Activated naive CD4-positive, alpha-beta T cell treated with anti-CD3 and anti-CD28 coated beads for 36 hours (primary cell): ENCODE results near the gene VRK3. TPM values are rescaled to one million over a fixed set of nuclear protein-coding genes. Genes with fewer than 3 reads are reported as not detected.
A peak's percentile ranks its signal among the peaks of the same experiment; 100 is the strongest.
"Not testable (repeated sequence)": the region's sequence is repeated elsewhere in the genome, so short reads cannot be mapped to it uniquely, and the experiment has no call there.

Experiments
- CTCF ChIA-PET: fragments of 350-600 bp; sonication (Branson Sonifier 250); formaldehyde crosslinking; loops from one replicate; lab custom pipeline; 2021; ENCODE audit warnings: antibody characterized with exemption; lab: Charles Lee
- DNase-seq: peaks from one replicate; pipeline ENCODE4 v3.0.0-alpha.2; 2020
- H3K27ac Mint-ChIP-seq: one replicate; pipeline ENCODE4 v1.8.0; 2021; ENCODE audit warnings: mild to moderate bottlenecking, mixed read lengths
- H3K27me3 Mint-ChIP-seq: one replicate; pipeline ENCODE4 v1.8.0; 2021; ENCODE audit warnings: low read depth, mixed read lengths
- H3K36me3 Mint-ChIP-seq: one replicate; pipeline ENCODE4 v1.8.0; 2021; ENCODE audit warnings: low read depth, mixed read lengths
- H3K4me1 Mint-ChIP-seq: one replicate; pipeline ENCODE4 v1.8.0; 2021; ENCODE audit warnings: low read depth, mixed read lengths
- H3K4me3 Mint-ChIP-seq: one replicate; pipeline ENCODE4 v1.8.0; 2021; ENCODE audit warnings: mild to moderate bottlenecking, moderate library complexity, mixed read lengths
- H3K9me3 Mint-ChIP-seq: one replicate; pipeline ENCODE4 v1.8.0; 2021; ENCODE audit warnings: mixed read lengths
- intact Hi-C: fragments of 100-400 bp; cut with micrococcal nuclease; formaldehyde crosslinking; loops from one replicate; pipeline ENCODE4 v1.15.1; 2023
- total RNA-seq, 2 experiments: library from RNA; stranded (reverse); gene quantifications; one replicate each; pipeline ENCODE4 v1.2.3, GENCODE V29; 2021

VRK3 gene
- total RNA-seq, 2 experiments from 2014 or later, result 45.7 to 54.3 TPM

DNA sequence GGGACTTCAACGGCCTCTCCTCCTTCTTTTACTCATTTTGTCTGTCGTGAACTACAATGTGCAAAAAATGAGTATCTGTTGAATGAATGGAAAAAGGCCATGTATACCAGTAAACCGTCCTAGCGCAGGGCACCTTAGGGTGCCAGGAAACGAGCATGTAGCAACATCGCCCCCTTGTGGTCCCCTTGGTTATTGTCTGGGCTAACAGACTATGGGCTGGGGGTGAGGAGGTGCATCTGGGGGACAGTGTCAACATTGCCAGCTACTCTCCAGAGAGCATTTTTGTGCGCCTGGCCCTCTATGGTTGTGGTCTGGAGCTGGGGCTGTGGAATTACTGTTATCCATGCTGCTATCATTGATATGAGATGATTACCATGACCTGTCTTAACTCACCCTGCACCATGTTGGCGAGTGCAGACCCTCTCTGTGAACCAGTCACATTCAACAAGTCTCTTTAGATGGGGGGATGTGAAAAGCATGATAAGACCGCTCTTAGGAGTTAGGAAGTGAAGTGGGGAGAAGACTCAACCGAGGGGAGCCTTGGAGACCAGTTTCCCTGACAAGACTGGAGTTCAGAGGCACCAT is 41.4 kb downstream of the VRK3 start:
- intact Hi-C loops, result loop anchor here (1.0 to 10.0 kb wide), 3 partner anchors 46 to 267 kb away; partner anchors contain the start of gene PNKP
- no peaks in the 10 kb centered on the region for H3K9me3 Mint-ChIP-seq
- H3K27me3 Mint-ChIP-seq, result no peaks in the 10 kb centered on the region
- H3K4me1 Mint-ChIP-seq, result peaks cover 9% of the 10 kb centered on the region
- no peak overlapping the region for H3K4me3 Mint-ChIP-seq
- H3K36me3 Mint-ChIP-seq, result peaks cover 18% of the 10 kb centered on the region
- CTCF ChIA-PET, result interaction anchor here (0.6 to 4.0 kb wide), 7 partner anchors 9 to 164 kb away, joined by 3 to 39 read pairs (median 5); no protein-coding TSS in a partner anchor
- peak; percentile 90 for DNase-seq
- H3K27ac Mint-ChIP-seq, result no peak overlapping the region

DNA sequence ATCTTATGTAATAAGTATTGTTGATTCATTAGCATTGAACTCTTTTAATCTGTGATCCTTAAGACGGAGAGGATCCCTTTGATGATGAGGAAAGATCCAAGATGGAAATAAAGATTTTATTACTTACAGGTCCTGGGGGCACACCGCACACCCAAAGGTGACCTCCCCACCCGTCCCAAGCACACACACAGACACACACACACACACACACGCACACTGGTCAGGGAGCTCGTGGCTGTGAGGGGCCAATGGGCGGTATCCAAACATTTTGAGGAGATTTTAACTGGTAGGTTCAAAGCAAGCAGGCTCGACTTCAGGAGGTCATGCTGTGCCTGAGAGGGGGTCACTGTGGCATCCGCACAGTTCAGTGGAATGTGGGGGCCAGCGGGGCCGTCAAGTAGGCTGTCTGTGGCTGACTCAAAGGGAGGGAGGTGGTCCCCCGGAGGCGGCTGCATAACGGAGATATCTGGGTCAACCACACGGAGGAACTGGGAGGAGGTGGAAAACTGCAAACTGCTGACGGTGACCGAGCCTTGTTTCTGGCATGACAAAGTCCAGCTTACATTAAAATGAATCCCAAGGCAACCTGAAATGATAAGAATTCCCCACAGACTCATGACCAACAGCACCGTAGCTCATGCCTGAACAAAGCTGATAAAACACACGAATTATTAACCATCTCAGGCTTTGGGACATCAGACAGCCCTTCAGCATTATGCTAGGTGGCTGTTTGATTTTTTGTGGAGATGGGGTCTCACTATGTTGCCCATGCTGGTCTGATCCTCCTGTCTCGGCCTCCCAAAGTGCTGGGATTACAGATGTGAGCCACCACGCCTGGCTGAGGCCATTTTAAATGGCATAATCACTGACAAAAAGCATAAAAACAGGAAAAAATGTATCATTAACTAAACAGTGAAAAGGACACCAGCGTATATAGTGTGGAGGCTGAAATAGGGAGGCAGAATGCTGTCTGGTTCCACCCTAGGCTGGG is 43.3 kb downstream of the VRK3 start:
- no peak overlapping the region for H3K27ac Mint-ChIP-seq
- H3K4me1 Mint-ChIP-seq, result no peaks in the 10 kb centered on the region
- H3K36me3 Mint-ChIP-seq, result peaks cover 7% of the 10 kb centered on the region
- CTCF ChIA-PET, result interaction anchor here (0.7 to 4.0 kb wide), 3 partner anchors 43 to 301 kb away, joined by 3 to 39 read pairs (median 5); no protein-coding TSS in a partner anchor
- no peaks in the 10 kb centered on the region for H3K9me3 Mint-ChIP-seq
- intact Hi-C loops, result loop anchor here (2.0 to 10.0 kb wide), 2 partner anchors 117 to 265 kb away; partner anchors contain the start of gene PNKP
- no peak for DNase-seq
- no peaks in the 10 kb centered on the region for H3K27me3 Mint-ChIP-seq
- H3K4me3 Mint-ChIP-seq, result no peak overlapping the region

DNA sequence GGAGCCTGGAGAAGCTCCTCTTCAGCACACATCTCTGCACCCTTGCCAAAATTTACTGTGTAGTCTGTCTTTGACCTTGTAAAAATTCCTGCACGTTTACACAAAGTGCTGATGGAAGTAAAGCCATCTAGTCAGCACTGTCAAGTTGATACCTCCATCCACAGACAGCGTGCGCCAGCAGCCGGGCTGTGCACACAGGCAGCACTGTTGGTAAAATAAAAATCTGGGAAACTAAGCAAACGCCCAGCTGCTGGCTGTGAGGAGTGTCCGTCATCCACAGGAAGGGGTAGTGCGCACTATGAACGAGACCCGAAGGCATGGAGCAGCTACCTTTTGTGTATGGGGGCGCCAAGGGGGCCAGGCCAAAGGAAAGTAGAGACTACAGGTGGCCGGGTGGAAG is 46.8 kb downstream of the VRK3 start:
- intact Hi-C loops, result no loop called here
- Mint-ChIP-seq H3K9me3 (no peaks in the 10 kb centered on the region), H3K4me1 (no peaks in the 10 kb centered on the region), H3K27me3 (no peaks in the 10 kb centered on the region), H3K4me3 (no peak overlapping the region), H3K36me3 (no peaks in the 10 kb centered on the region), H3K27ac (no peak overlapping the region)
- DNase-seq, result no peak
- CTCF ChIA-PET, result interaction anchor here (0.6 to 2.5 kb wide), 2 partner anchors 23 to 40 kb away, joined by 3 to 18 read pairs; no protein-coding TSS in a partner anchor

DNA sequence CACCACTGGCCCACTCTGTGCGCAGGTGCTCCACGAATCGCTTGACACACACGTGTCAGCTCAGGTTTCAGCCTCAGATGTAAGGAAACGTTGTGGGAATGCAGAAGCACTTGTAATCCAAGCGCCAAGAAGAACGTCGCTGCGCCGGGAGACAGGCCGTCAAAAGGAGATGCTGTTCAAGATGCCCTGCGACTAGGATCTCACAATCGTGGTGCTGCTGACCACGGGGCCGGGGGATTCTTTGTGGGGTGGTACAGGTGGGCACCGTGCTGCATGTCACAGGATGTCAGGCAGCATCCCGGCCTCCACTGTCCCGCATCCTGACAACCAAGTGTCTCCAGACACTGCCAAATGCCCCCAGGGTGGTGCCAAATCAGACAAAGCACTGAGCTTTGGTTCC is 47.3 kb downstream of the VRK3 start:
- intact Hi-C loops, result no loop called here
- DNase-seq, result no peak
- Mint-ChIP-seq H3K9me3 (no peaks in the 10 kb centered on the region), H3K27ac (no peak overlapping the region), H3K36me3 (no peaks in the 10 kb centered on the region), H3K4me3 (no peak overlapping the region), H3K4me1 (no peaks in the 10 kb centered on the region), H3K27me3 (no peaks in the 10 kb centered on the region)
- CTCF ChIA-PET, result interaction anchor here (1.1 to 2.5 kb wide), 2 partner anchors 40 kb away, joined by 4 to 18 read pairs; no protein-coding TSS in a partner anchor

DNA sequence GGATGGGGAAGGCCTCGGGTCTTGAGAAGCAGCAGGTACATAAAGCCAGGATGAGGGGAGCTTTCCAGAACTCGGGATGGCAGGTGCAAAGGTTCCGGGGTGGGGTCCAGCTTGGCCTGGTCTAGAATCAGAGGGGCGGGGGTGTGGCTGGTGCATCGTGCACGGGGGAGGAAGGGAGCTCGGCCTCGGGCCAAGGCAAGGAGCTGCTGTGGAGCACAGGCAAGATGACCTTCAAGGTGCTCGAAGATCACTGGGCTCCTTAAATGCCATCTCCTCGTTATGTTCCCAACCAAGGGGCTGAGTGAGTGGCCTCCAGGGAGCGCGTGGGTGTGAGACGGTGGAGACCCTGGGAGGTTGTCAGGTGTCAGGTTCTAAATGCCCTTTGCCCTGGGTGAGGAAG is 48.1 kb downstream of the VRK3 start:
- Mint-ChIP-seq H3K9me3 (no peaks in the 10 kb centered on the region), H3K27me3 (no peaks in the 10 kb centered on the region), H3K27ac (no peak overlapping the region), H3K4me3 (no peak overlapping the region), H3K36me3 (no peaks in the 10 kb centered on the region), H3K4me1 (no peaks in the 10 kb centered on the region)
- CTCF ChIA-PET, result interaction anchor here (1.1 kb wide), 1 partner anchor 39 kb away, joined by 4 read pairs; no protein-coding TSS in a partner anchor
- no peak for DNase-seq
- intact Hi-C loops, result no loop called here

DNA sequence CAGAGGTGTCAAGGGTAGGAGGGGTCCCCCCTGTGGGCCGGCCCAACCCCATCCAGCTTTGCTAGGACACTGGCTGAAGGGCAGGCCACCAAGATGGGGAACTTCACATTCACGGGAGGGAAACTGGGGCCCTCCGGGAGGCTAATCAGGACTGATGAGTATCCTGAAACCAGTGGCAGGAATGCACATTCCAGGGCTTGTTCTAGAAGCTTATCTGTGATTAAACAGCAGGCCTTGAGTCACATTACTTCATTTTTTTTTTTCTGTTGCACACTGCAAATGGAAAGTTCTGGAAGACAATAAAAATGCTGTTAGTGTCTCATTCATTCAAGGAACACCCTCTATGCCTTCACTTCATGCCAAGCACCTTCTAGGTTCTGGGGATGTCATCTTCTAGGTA is 48.7 kb downstream of the VRK3 start:
- CTCF ChIA-PET, result interaction anchor here (0.6 kb wide), 2 partner anchors 35 to 215 kb away, joined by 3 to 6 read pairs; no protein-coding TSS in a partner anchor
- intact Hi-C loops, result no loop called here
- Mint-ChIP-seq H3K4me1 (no peaks in the 10 kb centered on the region), H3K27ac (no peak overlapping the region), H3K9me3 (no peaks in the 10 kb centered on the region), H3K27me3 (no peaks in the 10 kb centered on the region), H3K4me3 (no peak overlapping the region), H3K36me3 (no peaks in the 10 kb centered on the region)
- no peak for DNase-seq

DNA sequence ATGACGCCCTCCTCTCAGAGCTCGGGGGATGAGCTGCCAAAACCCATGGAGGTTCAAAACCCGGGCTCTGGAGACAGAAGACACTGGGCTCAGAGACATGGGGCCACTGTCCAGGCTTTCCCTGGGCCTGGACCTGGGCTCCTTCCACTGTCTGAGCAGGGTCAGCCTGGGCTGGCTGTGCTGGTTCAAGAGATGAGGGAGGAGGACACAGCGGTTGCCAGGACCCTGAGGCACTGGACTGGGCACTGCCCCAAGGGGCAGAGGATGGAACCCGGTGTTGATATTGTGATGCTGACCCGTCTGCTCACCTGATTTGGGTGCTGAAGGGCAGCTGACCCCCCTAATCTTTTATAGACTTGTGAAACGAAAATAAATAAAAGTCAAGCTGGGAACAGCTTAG is 50.1 kb downstream of the VRK3 start:
- no peak overlapping the region for H3K27ac Mint-ChIP-seq
- peaks cover under 1% of the 10 kb centered on the region for H3K27me3 Mint-ChIP-seq
- H3K4me1 Mint-ChIP-seq, result no peaks in the 10 kb centered on the region
- H3K4me3 Mint-ChIP-seq, result no peak overlapping the region
- intact Hi-C loops, result no loop called here
- H3K36me3 Mint-ChIP-seq, result no peaks in the 10 kb centered on the region
- no peak for DNase-seq
- no peaks in the 10 kb centered on the region for H3K9me3 Mint-ChIP-seq
- CTCF ChIA-PET, result no interaction called here

DNA sequence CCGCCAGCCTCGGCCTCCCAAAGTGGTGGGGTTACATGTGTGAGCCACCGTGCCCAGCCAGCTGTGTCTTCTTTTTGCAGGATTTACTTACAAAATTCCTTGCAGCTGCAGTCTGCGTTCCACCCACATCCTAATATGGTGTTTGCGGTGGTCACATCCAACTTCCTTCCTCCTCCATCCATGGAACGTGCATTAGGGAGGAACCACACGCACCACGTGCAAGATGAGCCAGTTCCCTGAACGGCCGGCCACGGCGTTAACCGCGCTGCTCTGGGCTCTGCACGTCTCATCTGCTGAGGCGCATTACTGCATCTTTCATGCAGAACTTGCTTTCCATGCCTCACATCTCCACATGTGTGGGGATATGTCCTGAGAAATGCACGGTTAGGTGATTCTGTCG is 51.2 kb downstream of the VRK3 start:
- CTCF ChIA-PET, result no interaction called here
- no peaks in the 10 kb centered on the region for H3K4me1 Mint-ChIP-seq

DNA sequence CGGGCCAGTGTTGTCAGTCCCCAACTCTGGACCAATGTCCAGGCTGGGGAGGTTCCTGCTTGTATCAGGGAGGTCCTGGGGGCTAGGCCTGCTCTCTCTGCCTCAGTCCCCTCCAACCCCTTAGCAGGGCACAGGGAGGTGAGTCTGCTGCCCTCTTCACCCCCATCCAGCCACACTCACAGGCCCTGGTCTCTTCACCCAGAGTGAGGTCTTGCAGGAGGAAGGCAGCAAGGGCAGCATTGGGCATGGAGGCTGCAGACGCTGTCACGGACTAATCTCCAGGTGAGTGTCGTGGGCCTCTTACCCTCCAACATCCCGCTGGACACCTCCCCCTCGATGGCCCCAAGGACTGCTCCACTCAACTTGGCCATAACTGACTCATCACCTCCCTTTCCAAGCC is 52.3 kb downstream of the VRK3 start:
- no peak overlapping the region for H3K27ac Mint-ChIP-seq
- no peak overlapping the region for H3K4me3 Mint-ChIP-seq
- no peaks in the 10 kb centered on the region for H3K36me3 Mint-ChIP-seq
- CTCF ChIA-PET, result no interaction called here
- peaks cover 11% of the 10 kb centered on the region for H3K27me3 Mint-ChIP-seq
- no peak for DNase-seq
- no peaks in the 10 kb centered on the region for H3K9me3 Mint-ChIP-seq
- intact Hi-C loops, result no loop called here
- H3K4me1 Mint-ChIP-seq, result no peaks in the 10 kb centered on the region

More for the DNA sequence above, 51.2 kb downstream of the VRK3 start:
- no peaks in the 10 kb centered on the region for H3K36me3 Mint-ChIP-seq
- no peak overlapping the region for H3K27ac Mint-ChIP-seq
- peaks cover 5% of the 10 kb centered on the region for H3K27me3 Mint-ChIP-seq
- H3K4me3 Mint-ChIP-seq, result no peak overlapping the region
- DNase-seq, result no peak
- no peaks in the 10 kb centered on the region for H3K9me3 Mint-ChIP-seq
- intact Hi-C loops, result no loop called here

DNA sequence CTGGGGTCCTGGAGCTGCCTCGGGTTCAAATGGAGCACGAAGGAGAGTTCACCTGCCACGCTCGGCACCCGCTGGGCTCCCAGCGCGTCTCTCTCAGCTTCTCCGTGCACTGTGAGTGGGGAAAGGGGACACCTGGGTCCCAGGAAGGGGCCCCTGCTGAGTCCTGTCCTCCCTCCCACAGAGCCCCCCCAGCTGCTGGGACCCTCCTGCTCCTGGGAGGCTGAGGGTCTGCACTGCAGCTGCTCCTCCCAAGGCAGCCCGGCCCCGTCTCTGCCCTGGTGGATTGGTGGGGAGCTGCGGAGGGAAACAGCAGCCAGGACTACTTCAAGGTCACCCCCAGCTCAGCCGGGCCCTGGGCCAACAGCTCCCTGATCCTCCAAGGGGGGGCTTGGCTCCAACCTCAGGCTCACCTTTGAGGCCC is 53.2 kb downstream of the VRK3 start:
- Mint-ChIP-seq H3K27ac (no peak overlapping the region), H3K36me3 (no peaks in the 10 kb centered on the region), H3K27me3 (peaks cover 11% of the 10 kb centered on the region), H3K4me3 (no peak overlapping the region), H3K4me1 (no peaks in the 10 kb centered on the region), H3K9me3 (no peaks in the 10 kb centered on the region)
- DNase-seq, result no peak
- CTCF ChIA-PET, result no interaction called here
- intact Hi-C loops, result no loop called here

DNA sequence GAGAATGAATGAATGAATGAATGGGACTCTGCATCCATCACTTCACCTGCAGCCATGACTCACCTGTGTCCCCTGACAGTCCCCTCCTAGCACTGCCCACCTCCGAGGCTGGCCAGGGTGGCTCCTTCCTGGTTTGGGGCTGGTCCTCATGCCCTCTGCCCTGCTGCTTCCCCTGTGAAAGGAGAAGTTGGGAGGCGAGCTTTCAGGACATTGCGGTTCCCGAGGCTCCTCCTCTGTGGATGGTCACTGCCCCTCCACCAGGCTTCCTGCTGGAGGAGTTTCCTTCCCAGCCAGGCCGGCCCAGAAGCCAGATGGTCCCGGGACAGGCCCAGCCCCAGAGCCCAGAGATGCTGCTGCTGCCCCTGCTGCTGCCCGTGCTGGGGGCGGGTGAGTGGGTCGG is 55.8 kb downstream of the VRK3 start:
- CTCF ChIA-PET, H3K4me1 Mint-ChIP-seq, H3K36me3 Mint-ChIP-seq, intact Hi-C loops, H3K4me3 Mint-ChIP-seq, DNase-seq, H3K27ac Mint-ChIP-seq, H3K9me3 Mint-ChIP-seq: not testable (repeated sequence)
- H3K27me3 Mint-ChIP-seq, result peaks cover 13% of the 10 kb centered on the region

DNA sequence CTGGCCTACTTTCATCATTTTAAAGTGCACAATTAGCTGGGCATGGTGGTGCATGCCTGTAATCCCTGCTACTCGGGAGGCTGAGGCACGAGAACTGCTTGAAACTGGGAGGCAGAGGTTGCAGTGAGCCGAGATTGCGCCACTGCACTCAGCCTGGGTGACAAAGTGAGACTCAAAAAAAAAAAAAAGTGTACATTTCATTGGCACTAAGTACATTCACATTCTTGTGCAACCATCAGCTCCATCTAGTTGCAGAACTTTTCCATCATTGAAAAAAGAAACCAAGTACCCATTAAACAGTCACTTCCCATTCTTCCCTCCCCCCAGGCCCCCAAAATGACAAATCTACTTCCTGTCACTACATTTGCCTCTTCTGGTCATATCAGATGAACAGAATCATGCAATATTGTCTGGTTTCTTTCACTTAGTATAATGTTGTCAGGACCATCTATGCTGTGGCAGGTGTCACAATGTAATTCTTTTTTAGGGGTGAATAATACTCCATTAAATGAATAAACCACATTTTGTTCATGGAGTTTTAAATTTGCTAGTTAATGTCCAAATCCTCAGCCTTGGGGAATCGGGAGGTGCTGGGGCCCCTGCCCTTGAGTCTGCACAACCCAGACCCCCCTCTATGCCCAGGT is 56.8 kb downstream of the VRK3 start:
- intact Hi-C loops, result no loop called here
- H3K4me1 Mint-ChIP-seq, result no peaks in the 10 kb centered on the region
- CTCF ChIA-PET, result no interaction called here
- no peak for DNase-seq
- H3K36me3 Mint-ChIP-seq, result no peaks in the 10 kb centered on the region
- no peak overlapping the region for H3K27ac Mint-ChIP-seq
- peaks cover 13% of the 10 kb centered on the region for H3K27me3 Mint-ChIP-seq
- H3K9me3 Mint-ChIP-seq, result no peaks in the 10 kb centered on the region
- no peak overlapping the region for H3K4me3 Mint-ChIP-seq
